HUES48 (cell line): ENCODE data around the gene HDAC4.
"Not testable (repeated sequence)": the region's sequence is repeated elsewhere in the genome, so short reads cannot be mapped to it uniquely, and the experiment has no call there.

Source experiments
- H3K27ac ChIP-seq: one replicate; pipeline ENCODE4 v1.7.0; 2013; ENCODE audit warnings: low read depth, low read length, inconsistent platforms
- H3K27me3 ChIP-seq: 2 replicates; pipeline ENCODE4 v1.6.1; 2013; ENCODE audit warnings: mild to moderate bottlenecking, low read length; ENCODE audit not compliant: control insufficient read depth, insufficient read depth
- H3K36me3 ChIP-seq: 2 replicates; pipeline ENCODE4 v1.6.1; 2013; ENCODE audit warnings: low read length; ENCODE audit not compliant: control insufficient read depth, insufficient read depth
- H3K4me1 ChIP-seq: 2 replicates; pipeline ENCODE4 v1.6.1; 2013; ENCODE audit warnings: mild to moderate bottlenecking, low read length; ENCODE audit not compliant: control insufficient read depth, insufficient read depth
- H3K4me3 ChIP-seq: 2 replicates; pipeline ENCODE4 v1.5.1; 2013; ENCODE audit warnings: mild to moderate bottlenecking, low read depth, low read length
- H3K9ac ChIP-seq: 2 replicates; pipeline ENCODE4 v1.6.1; 2013; ENCODE audit warnings: mild to moderate bottlenecking, low read depth, low read length, moderate library complexity
- H3K9me3 ChIP-seq: 2 replicates; pipeline ENCODE4 v1.6.1; 2013; ENCODE audit warnings: low read length; ENCODE audit not compliant: control insufficient read depth, insufficient read depth

The HDAC4 gene

GRCh38 chr2:239042551-239043320 is 358.1 kb downstream of the HDAC4 start:
- Histone ChIP-seq H3K9me3 (no peaks in the 10 kb centered on the region), H3K9ac (no peak overlapping the region), H3K27ac (no peak overlapping the region), H3K27me3 (no peaks in the 10 kb centered on the region), H3K4me3 (no peak overlapping the region), H3K36me3 (no peaks in the 10 kb centered on the region), H3K4me1 (no peaks in the 10 kb centered on the region)

- Histone ChIP-seq H3K36me3 (no peaks in the 10 kb centered on the region), H3K9me3 (no peaks in the 10 kb centered on the region), H3K4me1 (no peaks in the 10 kb centered on the region), H3K27ac (no peak overlapping the region), H3K4me3 (no peak overlapping the region), H3K27me3 (no peaks in the 10 kb centered on the region), H3K9ac (no peak overlapping the region)
These were observed 358.8 kb downstream of the HDAC4 start for GRCh38 chr2:239042046-239042445.

GRCh38 chr2:239041062-239041461 is 359.8 kb downstream of the HDAC4 start:
- Histone ChIP-seq H3K27me3 (no peaks in the 10 kb centered on the region), H3K9ac (no peak overlapping the region), H3K9me3 (no peaks in the 10 kb centered on the region), H3K4me1 (no peaks in the 10 kb centered on the region), H3K36me3 (no peaks in the 10 kb centered on the region), H3K27ac (no peak overlapping the region), H3K4me3 (no peak overlapping the region)

DNA sequence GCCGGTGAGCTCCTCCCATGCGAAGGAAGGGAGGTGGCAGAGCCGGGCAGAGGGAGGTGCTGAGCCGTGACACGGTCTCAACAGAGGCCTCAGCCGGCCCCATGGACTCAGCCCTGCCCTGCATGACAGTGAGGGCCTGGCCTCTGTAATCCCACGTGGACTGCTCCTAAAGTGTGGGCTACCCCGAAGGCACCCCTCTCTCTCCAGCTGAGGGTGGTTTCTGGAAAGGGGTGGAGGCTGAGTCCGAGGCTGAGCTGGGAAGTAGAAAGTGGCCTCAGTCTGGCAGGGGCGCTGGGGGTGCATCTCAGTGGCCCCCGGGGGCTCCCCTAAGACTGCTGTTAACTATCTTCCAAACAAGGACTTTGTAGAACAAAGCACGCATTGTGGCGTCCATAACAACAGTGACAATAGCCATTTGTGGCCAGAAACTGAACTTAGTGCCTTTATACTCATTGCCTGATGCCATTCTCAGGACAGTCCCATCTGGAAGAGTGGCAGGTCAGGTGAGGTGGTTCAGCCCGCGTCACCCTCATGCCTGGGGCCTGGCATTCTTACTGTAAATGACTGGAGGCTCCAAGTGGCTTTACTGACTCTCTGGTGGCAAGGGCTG is 360.6 kb downstream of the HDAC4 start:
- Histone ChIP-seq H3K4me1 (no peaks in the 10 kb centered on the region), H3K9ac (no peak overlapping the region), H3K27me3 (no peaks in the 10 kb centered on the region), H3K4me3 (no peak overlapping the region), H3K9me3 (no peaks in the 10 kb centered on the region), H3K36me3 (no peaks in the 10 kb centered on the region), H3K27ac (no peak overlapping the region)

DNA sequence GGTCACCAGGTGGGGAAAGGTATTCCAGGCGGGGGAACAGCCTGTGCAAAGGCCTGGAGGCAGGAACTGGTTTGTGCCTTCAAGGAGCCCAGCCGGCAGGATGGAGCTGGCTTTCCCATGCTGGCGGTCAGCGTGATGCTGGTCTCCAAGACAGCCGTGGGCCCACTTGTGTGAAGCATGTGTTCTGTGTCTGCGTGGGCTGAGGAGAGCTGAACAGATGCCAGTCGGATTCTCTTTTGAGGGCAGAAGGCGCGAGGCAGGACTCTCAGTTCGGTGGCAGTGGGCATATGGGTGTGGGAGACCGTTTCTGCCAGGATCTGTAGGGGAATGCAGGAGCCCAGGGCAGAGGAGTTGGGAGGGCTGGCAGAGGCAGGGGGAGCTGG is 361.4 kb downstream of the HDAC4 start:
- H3K36me3 ChIP-seq = no peaks in the 10 kb centered on the region
- H3K9me3 ChIP-seq = no peaks in the 10 kb centered on the region
- no peak overlapping the region for H3K27ac ChIP-seq
- H3K9ac ChIP-seq = no peak overlapping the region
- H3K4me3 ChIP-seq = no peak overlapping the region
- no peaks in the 10 kb centered on the region for H3K27me3 ChIP-seq
- no peaks in the 10 kb centered on the region for H3K4me1 ChIP-seq

DNA sequence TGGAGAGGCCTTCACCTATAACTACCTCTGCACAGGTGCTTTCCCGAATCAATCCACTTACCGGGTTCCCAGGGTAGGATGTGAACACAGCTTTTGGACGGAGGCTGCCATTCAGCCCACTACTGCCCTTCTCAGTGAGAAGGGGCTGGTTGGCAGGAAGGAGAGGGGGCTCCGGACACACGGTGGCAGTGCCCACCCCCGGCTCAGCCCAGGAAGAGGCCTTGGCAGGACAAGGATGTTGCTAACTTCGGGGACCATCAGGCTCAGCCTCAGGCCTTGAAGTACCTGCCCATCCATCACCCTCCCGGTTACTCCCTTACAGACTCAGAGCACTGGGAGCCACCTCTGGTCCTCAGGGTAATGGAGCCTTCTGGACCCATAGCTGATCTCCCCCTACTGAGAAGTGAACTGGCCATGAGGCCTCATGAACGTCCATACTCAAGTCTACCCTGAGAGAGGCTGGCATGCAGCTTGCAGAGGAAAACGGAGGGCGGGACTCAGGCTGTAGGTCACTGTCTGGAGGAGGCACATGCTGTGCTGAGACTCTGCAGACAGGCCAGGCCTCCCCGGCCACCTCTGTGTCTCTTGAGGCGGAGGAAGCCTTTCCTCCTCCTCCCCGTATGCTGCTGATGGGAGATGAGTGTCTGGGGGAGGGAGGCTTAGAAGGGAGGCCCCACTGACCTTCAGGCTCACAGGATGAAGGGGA is 361.9 kb downstream of the HDAC4 start:
- Histone ChIP-seq H3K4me1 (no peaks in the 10 kb centered on the region), H3K27me3 (no peaks in the 10 kb centered on the region)

DNA sequence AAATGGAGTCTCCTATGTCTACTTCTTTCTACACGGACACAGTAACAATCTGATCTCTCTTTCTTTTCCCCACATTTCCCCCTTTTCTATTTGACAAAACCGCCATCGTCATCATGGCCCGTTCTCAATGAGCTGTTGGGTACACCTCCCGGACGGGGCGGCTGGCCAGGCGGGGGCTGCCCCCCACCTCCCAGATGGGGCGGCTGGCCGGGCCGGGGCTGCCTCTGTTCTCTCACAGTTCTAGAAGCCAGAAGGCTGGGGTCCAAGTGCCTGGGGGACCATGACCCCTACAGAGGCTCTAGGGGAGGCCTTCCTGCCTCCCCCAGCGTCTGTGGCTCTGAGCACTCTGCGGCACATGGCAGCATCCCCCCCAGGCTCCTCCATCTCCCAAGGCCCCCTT is 362.5 kb downstream of the HDAC4 start:
- not testable (repeated sequence) for H3K4me3 ChIP-seq, H3K9me3 ChIP-seq, H3K9ac ChIP-seq, H3K27ac ChIP-seq, H3K36me3 ChIP-seq, H3K4me1 ChIP-seq, H3K27me3 ChIP-seq

More for the DNA sequence above, 361.9 kb downstream of the HDAC4 start:
- Histone ChIP-seq H3K4me3 (no peak overlapping the region), H3K9ac (no peak overlapping the region), H3K36me3 (no peaks in the 10 kb centered on the region), H3K27ac (no peak overlapping the region), H3K9me3 (no peaks in the 10 kb centered on the region)

- H3K27me3 ChIP-seq = no peaks in the 10 kb centered on the region
- no peaks in the 10 kb centered on the region for H3K9me3 ChIP-seq
- H3K27ac ChIP-seq = no peak overlapping the region
- no peaks in the 10 kb centered on the region for H3K36me3 ChIP-seq
- H3K9ac ChIP-seq = no peak overlapping the region
- no peak overlapping the region for H3K4me3 ChIP-seq
- no peaks in the 10 kb centered on the region for H3K4me1 ChIP-seq
These were observed 363.3 kb downstream of the HDAC4 start for GRCh38 chr2:239037559-239037910.

GRCh38 chr2:239036819-239037558 is 363.8 kb downstream of the HDAC4 start:
- H3K27me3 ChIP-seq = no peaks in the 10 kb centered on the region
- H3K4me1 ChIP-seq = no peaks in the 10 kb centered on the region
- no peaks in the 10 kb centered on the region for H3K9me3 ChIP-seq
- no peak overlapping the region for H3K27ac ChIP-seq
- no peaks in the 10 kb centered on the region for H3K36me3 ChIP-seq
- H3K4me3 ChIP-seq = no peak overlapping the region
- no peak overlapping the region for H3K9ac ChIP-seq

GRCh38 chr2:239035997-239036731 is 364.7 kb downstream of the HDAC4 start:
- H3K9me3 ChIP-seq = no peaks in the 10 kb centered on the region
- H3K36me3 ChIP-seq = no peaks in the 10 kb centered on the region
- H3K9ac ChIP-seq = no peak overlapping the region
- no peak overlapping the region for H3K4me3 ChIP-seq
- no peaks in the 10 kb centered on the region for H3K4me1 ChIP-seq
- H3K27me3 ChIP-seq = no peaks in the 10 kb centered on the region
- no peak overlapping the region for H3K27ac ChIP-seq
